Smooth muscle cell (in vitro differentiated cells): ENCODE data around the gene CAMTA1. TPM values are rescaled to one million over a fixed set of nuclear protein-coding genes. Genes with fewer than 3 reads are reported as not detected.

ENCODE experiments used
- DNase-seq: peaks from one replicate; lab custom pipeline; 2025; ENCODE audit not compliant: unreplicated experiment; lab: John Stamatoyannopoulos, UW
- H2AFZ ChIP-seq: fragments of 200-600 bp; sonication (generic); 2 replicates; pipeline ENCODE4 v1.6.0; 2016; ENCODE audit warnings: antibody characterized with exemption, low read depth, mild to moderate bottlenecking
- H3F3A ChIP-seq: fragments of 200-600 bp; sonication (generic); 2 replicates; pipeline ENCODE4 v1.6.0; 2017; ENCODE audit warnings: antibody characterized with exemption, low read depth
- H3K27ac ChIP-seq: fragments of 200-600 bp; sonication (generic); 2 replicates; pipeline ENCODE4 v1.5.1; 2016; ENCODE audit warnings: low read depth, mild to moderate bottlenecking
- H3K27me3 ChIP-seq: fragments of 200-600 bp; sonication (generic); 2 replicates; pipeline ENCODE4 v1.6.1; 2016; ENCODE audit warnings: low read depth, mild to moderate bottlenecking
- H3K36me3 ChIP-seq: fragments of 200-600 bp; sonication (generic); 2 replicates; pipeline ENCODE4 v1.5.1; 2016; ENCODE audit warnings: low read depth
- H3K4me1 ChIP-seq: fragments of 200-600 bp; sonication (generic); 2 replicates; pipeline ENCODE4 v1.5.1; 2016; ENCODE audit warnings: low read depth
- H3K4me2 ChIP-seq: fragments of 200-600 bp; sonication (generic); 2 replicates; pipeline ENCODE4 v1.6.0; 2016; ENCODE audit warnings: mild to moderate bottlenecking
- H3K4me3 ChIP-seq: fragments of 200-600 bp; sonication (generic); 2 replicates; pipeline ENCODE4 v1.5.1; 2016; ENCODE audit warnings: mild to moderate bottlenecking
- H3K79me2 ChIP-seq: fragments of 200-600 bp; sonication (generic); 2 replicates; pipeline ENCODE4 v1.6.0; 2016; ENCODE audit warnings: low read depth, mild to moderate bottlenecking
- H3K9ac ChIP-seq: fragments of 200-600 bp; sonication (generic); 2 replicates; pipeline ENCODE4 v1.6.0; 2016; ENCODE audit warnings: low read depth
- H3K9me3 ChIP-seq: fragments of 200-600 bp; sonication (generic); replicated peaks from 2 replicates; pipeline ENCODE4 v1.5.1; 2016; ENCODE audit warnings: low read depth
- H4K20me1 ChIP-seq: fragments of 200-600 bp; sonication (generic); 2 replicates; pipeline ENCODE4 v1.6.0; 2016; ENCODE audit warnings: low read depth
- CTCF ChIP-seq: fragments of 200-600 bp; sonication (generic); IDR thresholded peaks from 2 replicates; pipeline ENCODE4 v1.5.1; 2017; ENCODE audit warnings: borderline replicate concordance, mild to moderate bottlenecking, antibody characterized with exemption; ENCODE audit not compliant: insufficient read depth, poor library complexity, severe bottlenecking
- WGBS: methylation state at CpG from one replicate; pipeline ENCODE4 v1.1.7; 2016; ENCODE audit warnings: low lambda C conversion rate; 5-methylcytosine and 5-hydroxymethylcytosine counted together
- polyA plus RNA-seq: library from polyadenylated mRNA; unstranded; fragments of >200 nt; fragmentation: Nextera tagmentation; extraction: Ambion mirVana; gene quantifications from 2 replicates; pipeline ENCODE4 v1.2.1, GENCODE V29; 2016
- total RNA-seq: library from RNA; depleted of rRNA; stranded (reverse); fragments of >200 nt; gene quantifications from 2 replicates; pipeline ENCODE4 v1.2.3, GENCODE V29; 2014

The CAMTA1 gene
- total and polyA plus RNA-seq, 2 experiments from 2014 or later, result 139 to 145 TPM

GRCh38 chr1:7076117-7076516 is 290.9 kb downstream of the CAMTA1 start:
- H3K9me3 ChIP-seq, result peaks cover 8% of the 10 kb centered on the region
- no peaks in the 10 kb centered on the region for H4K20me1 ChIP-seq
- H3K36me3 ChIP-seq, result no peaks in the 10 kb centered on the region
- no peak overlapping the region for H3K4me2 ChIP-seq
- H3K27ac ChIP-seq, result no peak overlapping the region
- WGBS, result 73% methylated on average over 5 of the region's 5 CpGs
- no peak for DNase-seq
- no peak for TF ChIP-seq CTCF
- H3K27me3 ChIP-seq, result peaks cover 18% of the 10 kb centered on the region
- no peak overlapping the region for H3K9ac ChIP-seq
- H2AFZ ChIP-seq, result no peak overlapping the region
- no peaks in the 10 kb centered on the region for H3K79me2 ChIP-seq
- no peak overlapping the region for H3K4me3 ChIP-seq
- no peaks in the 10 kb centered on the region for H3F3A ChIP-seq
- no peaks in the 10 kb centered on the region for H3K4me1 ChIP-seq

GRCh38 chr1:7076572-7076971 is 291.3 kb downstream of the CAMTA1 start:
- Histone ChIP-seq H3K27ac (no peak overlapping the region), H3K9ac (no peak overlapping the region), H3K36me3 (no peaks in the 10 kb centered on the region), H3K9me3 (peaks cover 8% of the 10 kb centered on the region), H3K4me1 (no peaks in the 10 kb centered on the region), H4K20me1 (no peaks in the 10 kb centered on the region), H3F3A (no peaks in the 10 kb centered on the region), H3K27me3 (peaks cover 16% of the 10 kb centered on the region), H3K79me2 (no peaks in the 10 kb centered on the region), H3K4me3 (no peak overlapping the region), H3K4me2 (no peak overlapping the region), H2AFZ (no peak overlapping the region)
- no peak for TF ChIP-seq CTCF
- WGBS, result 68% methylated on average over 4 of the region's 4 CpGs
- no peak for DNase-seq

GRCh38 chr1:7077136-7077535 is 291.9 kb downstream of the CAMTA1 start:
- Histone ChIP-seq H3K9me3 (peaks cover 8% of the 10 kb centered on the region), H3K79me2 (no peaks in the 10 kb centered on the region), H3K36me3 (no peaks in the 10 kb centered on the region), H3K4me1 (no peaks in the 10 kb centered on the region), H3F3A (no peaks in the 10 kb centered on the region), H3K4me3 (no peak overlapping the region), H3K4me2 (no peak overlapping the region), H4K20me1 (no peaks in the 10 kb centered on the region), H2AFZ (no peak overlapping the region), H3K27me3 (peaks cover 11% of the 10 kb centered on the region), H3K27ac (no peak overlapping the region), H3K9ac (no peak overlapping the region)
- no peak for TF ChIP-seq CTCF
- no peak for DNase-seq
- 70% methylated on average over 4 of the region's 4 CpGs for whole genome bisulfite sequencing

DNA sequence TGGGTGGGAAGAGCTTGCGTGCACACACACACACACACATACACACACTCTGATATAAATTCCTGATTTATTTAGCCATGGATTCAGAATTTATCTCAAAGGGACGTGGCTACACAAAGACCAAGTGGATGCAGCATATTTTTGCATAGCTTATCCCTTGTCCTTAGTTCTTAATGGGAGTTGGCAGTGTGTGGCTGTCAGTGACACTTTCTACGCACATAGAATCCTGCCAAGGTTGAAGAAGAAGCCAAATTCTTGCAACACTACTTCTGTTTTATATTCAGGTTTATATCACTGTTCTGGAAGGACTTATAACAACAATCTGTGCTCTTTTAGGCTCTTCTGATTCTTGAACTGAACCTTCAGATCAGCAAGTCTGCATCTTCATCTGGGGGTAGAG is 292.7 kb downstream of the CAMTA1 start:
- H3K9me3 ChIP-seq, result peaks cover 8% of the 10 kb centered on the region
- DNase-seq, result no peak
- H4K20me1 ChIP-seq, result no peaks in the 10 kb centered on the region
- H2AFZ ChIP-seq, result no peak overlapping the region
- no peak overlapping the region for H3K9ac ChIP-seq
- no peaks in the 10 kb centered on the region for H3K4me1 ChIP-seq
- no peaks in the 10 kb centered on the region for H3K79me2 ChIP-seq
- WGBS, result 85% methylated on average over 3 of the region's 3 CpGs
- H3F3A ChIP-seq, result no peaks in the 10 kb centered on the region
- H3K4me2 ChIP-seq, result no peak overlapping the region
- H3K27me3 ChIP-seq, result peaks cover 4% of the 10 kb centered on the region
- H3K27ac ChIP-seq, result no peak overlapping the region
- TF ChIP-seq CTCF, result no peak
- H3K36me3 ChIP-seq, result no peaks in the 10 kb centered on the region
- no peak overlapping the region for H3K4me3 ChIP-seq
